Type B pancreatic cell (in vitro differentiated cells): ENCODE data around the gene RBL1. TPM values are rescaled to one million over a fixed set of nuclear protein-coding genes. Genes with fewer than 3 reads are reported as not detected.

Experiments
- DNase-seq: peaks from one replicate; pipeline ENCODE4 v3.0.0; 2021; ENCODE audit warnings: mixed read lengths; ENCODE audit not compliant: unreplicated experiment; ENCODE audit errors: extremely low spot score
- H3K27ac Mint-ChIP-seq: 2 replicates; pipeline ENCODE4 v1.8.0; 2021; ENCODE audit warnings: mild to moderate bottlenecking, mixed read lengths
- H3K27me3 Mint-ChIP-seq: 2 replicates; pipeline ENCODE4 v1.8.0; 2021; ENCODE audit warnings: mixed read lengths
- H3K36me3 Mint-ChIP-seq: 2 replicates; pipeline ENCODE4 v1.8.0; 2021; ENCODE audit warnings: mixed read lengths
- H3K4me1 Mint-ChIP-seq: one replicate; pipeline ENCODE4 v1.8.0; 2021; ENCODE audit warnings: mixed read lengths; ENCODE audit not compliant: unreplicated experiment
- H3K4me3 Mint-ChIP-seq: 2 replicates; pipeline ENCODE4 v1.8.0; 2021; ENCODE audit warnings: mild to moderate bottlenecking, mixed read lengths
- H3K9me3 Mint-ChIP-seq: 2 replicates; pipeline ENCODE4 v1.8.0; 2021; ENCODE audit warnings: mixed read lengths
- CTCF ChIP-seq: fragments of 200-600 bp; sonication (generic); conservative IDR thresholded peaks from 2 replicates; pipeline ENCODE4 v1.5.0; 2021; ENCODE audit warnings: antibody characterized with exemption, mild to moderate bottlenecking
- total RNA-seq: library from RNA; stranded (reverse); gene quantifications from 2 replicates; pipeline ENCODE4 v1.2.1, GENCODE V29; 2021; ENCODE audit warnings: low replicate concordance

RBL1 gene
- total RNA-seq, 1 donor from 2014 or later: 16.0 TPM

DNA sequence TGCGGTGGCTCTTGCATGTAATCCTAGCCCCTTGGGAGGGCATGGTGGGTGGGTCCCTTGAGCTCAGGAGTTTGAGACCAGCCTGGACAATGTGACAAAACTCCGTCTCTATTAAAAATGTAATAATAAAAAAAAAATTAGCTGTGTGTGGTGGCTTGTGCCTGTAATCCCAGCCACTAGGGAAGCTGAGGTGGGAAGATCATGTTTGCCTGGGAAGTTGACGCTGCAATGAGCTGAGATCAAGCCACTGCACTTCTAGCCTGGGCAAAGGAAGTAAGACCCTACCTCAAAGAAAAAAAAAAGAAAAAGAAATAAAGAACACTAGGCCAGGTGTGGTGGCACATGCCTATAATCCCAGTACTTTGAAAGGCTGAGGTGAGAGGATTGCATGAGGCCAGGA, 139.8 kb downstream of the RBL1 start:
- Mint-ChIP-seq H3K4me3 (no peak overlapping the region), H3K27ac (no peak overlapping the region), H3K36me3 (no peaks in the 10 kb centered on the region), H3K9me3 (no peaks in the 10 kb centered on the region), H3K4me1 (peaks cover 12% of the 10 kb centered on the region), H3K27me3 (peaks cover 5% of the 10 kb centered on the region)
- TF ChIP-seq CTCF: no peak
- DNase-seq: no peak

DNA sequence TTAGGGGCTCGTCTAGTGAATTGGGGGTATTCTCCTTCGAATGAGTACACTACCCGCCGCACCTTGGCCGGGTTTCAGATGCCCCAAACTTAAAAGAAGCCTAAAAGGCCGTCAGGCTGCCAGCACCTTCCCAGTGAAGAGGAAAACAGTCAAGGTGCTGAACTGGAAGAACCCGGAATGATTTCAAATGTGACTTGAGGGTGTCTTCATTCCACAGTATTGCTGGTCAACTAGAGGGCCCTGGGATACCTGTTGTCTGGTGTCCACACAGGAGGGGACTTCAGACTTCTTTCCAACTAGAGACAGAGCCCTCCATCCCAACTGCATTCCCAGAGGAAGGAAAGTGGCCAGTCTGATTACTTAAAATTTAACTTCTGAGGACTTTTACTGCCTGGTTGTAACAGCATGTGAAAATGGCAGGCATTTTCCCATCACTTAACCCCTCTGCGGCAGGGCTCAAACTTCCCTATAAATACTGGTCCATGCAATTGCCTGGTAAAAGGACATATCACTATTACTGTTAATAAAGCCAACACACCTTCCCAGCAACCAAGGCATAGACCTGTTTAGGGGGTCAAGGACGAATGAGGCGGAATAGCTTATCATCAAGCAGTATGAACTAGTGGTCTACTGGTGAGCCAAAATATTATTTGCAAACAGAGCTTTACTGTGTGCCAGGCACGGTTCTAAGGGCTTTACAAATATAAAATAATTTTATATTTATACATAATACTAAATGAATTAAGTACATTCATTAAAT, 143.6 kb downstream of the RBL1 start:
- peaks cover 18% of the 10 kb centered on the region for H3K4me1 Mint-ChIP-seq
- H3K4me3 Mint-ChIP-seq: peak overlapping the region; percentile 96
- peak overlapping the region; percentile 89 for H3K27ac Mint-ChIP-seq
- no peak for TF ChIP-seq CTCF
- H3K36me3 Mint-ChIP-seq: no peaks in the 10 kb centered on the region
- no peak for DNase-seq
- H3K27me3 Mint-ChIP-seq: peaks cover 21% of the 10 kb centered on the region
- H3K9me3 Mint-ChIP-seq: no peaks in the 10 kb centered on the region

DNA sequence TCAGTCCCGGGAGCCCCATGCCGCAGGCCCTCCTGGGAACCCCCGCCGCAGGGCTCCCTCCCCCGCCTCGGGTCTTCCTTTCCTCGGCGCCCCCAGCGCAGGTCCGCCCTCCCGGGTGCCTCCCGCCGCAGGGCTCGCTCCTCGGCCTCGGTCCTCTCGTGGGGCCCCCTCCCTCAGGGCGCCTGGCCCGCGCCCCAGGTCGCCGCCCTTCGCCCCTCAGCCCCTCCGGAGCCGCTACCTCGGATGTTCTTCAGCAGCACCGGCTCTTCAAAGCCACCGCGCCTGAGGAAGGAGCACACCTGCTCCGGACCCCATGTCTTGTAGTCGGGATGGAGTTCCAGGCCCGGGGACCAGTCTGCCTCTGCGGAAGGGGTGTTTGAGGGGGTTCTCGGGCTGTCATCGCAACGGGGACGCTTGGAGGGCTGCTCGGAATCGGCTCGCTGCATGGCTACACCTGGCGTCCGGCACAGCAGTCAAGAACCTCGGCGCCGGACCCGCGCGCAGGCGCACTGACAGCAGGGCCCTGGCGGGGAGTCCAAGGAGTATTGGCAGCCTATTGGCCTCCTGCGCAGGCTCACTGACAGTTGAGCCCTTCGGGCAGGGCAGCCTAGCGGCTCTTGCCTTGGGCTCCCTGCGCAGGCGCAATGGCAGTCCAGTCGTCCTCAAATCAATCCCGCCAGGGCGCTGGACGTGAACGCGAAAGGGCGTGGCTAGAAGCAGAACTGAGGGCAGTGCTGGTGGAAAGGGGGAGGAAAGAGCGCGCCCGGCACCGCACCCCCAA, 144.4 kb downstream of the RBL1 start, which contains the start of gene SAMHD1:
Gene SAMHD1 (minus strand): TSS at position 511 of the 781 bp plus-strand sequence. CDS start 65 bp downstream, at position 446.
- H3K36me3 Mint-ChIP-seq: no peaks in the 10 kb centered on the region

GRCh38 chr20:36950414-36951197, 145.2 kb downstream of the RBL1 start:
- no peak for DNase-seq

More for the DNA sequence above, 144.4 kb downstream of the RBL1 start, which contains the start of gene SAMHD1:
- DNase-seq: peak; percentile 94
- no peaks in the 10 kb centered on the region for H3K9me3 Mint-ChIP-seq
- H3K4me3 Mint-ChIP-seq: peak within 1 kb of the TSS; percentile 96
- peaks cover 22% of the 10 kb centered on the region for H3K4me1 Mint-ChIP-seq
- TF ChIP-seq CTCF: peak; percentile 32
- H3K27ac Mint-ChIP-seq: peak within 1 kb of the TSS; percentile 89
- peaks cover 25% of the 10 kb centered on the region for H3K27me3 Mint-ChIP-seq

More at GRCh38 chr20:36950414-36951197, 145.2 kb downstream of the RBL1 start:
- Mint-ChIP-seq H3K4me3 (peak overlapping the region; percentile 96), H3K27me3 (peaks cover 25% of the 10 kb centered on the region), H3K9me3 (no peaks in the 10 kb centered on the region), H3K4me1 (peaks cover 22% of the 10 kb centered on the region), H3K27ac (peak overlapping the region; percentile 61), H3K36me3 (no peaks in the 10 kb centered on the region)
- no peak for TF ChIP-seq CTCF

Other genes with a start within 250 kb of the RBL1 start
- 0.75 and 0.93 TPM in 2 replicates for gene TLDC2, start 219.9 kb downstream of the RBL1 start, total RNA-seq
- 33.4 and 52.6 TPM in 2 replicates for gene SAMHD1, start 144.3 kb downstream of the RBL1 start, total RNA-seq
- gene RPN2, start 83.3 kb upstream of the RBL1 start, total RNA-seq: 184 and 206 TPM in 2 replicates
- gene MROH8, start 83.6 kb upstream of the RBL1 start, total RNA-seq: 2.5 and 4.8 TPM in 2 replicates
- 0.77 and 3.9 TPM in 2 replicates for gene GHRH, start 165.8 kb upstream of the RBL1 start, total RNA-seq
- 35.5 and 40.4 TPM in 2 replicates for gene MANBAL, start 193.7 kb upstream of the RBL1 start, total RNA-seq